Large intestine (tissue), 3 donors: ENCODE measurements around the gene CTDP1. TPM values are rescaled to one million over a fixed set of nuclear protein-coding genes. Genes with fewer than 3 reads are reported as not detected.

Source experiments
- DNase-seq, 2 donors: peaks; one replicate each; pipeline versions ENCODE4 v3.0.0 to v3.0.0-alpha.2; 2013
- H3K27ac ChIP-seq: one replicate; pipeline ENCODE4 v1.5.1; 2013; ENCODE audit warnings: low read length
- H3K27me3 ChIP-seq: 2 replicates; pipeline ENCODE4 v1.6.1; 2013; ENCODE audit warnings: low read length; ENCODE audit not compliant: control insufficient read depth, insufficient read depth
- H3K36me3 ChIP-seq: 2 replicates; pipeline ENCODE4 v1.6.1; 2013; ENCODE audit warnings: low read length; ENCODE audit not compliant: control insufficient read depth, insufficient read depth
- H3K4me1 ChIP-seq: one replicate; pipeline ENCODE4 v1.6.1; 2013; ENCODE audit warnings: low read length; ENCODE audit not compliant: control insufficient read depth, insufficient read depth
- H3K4me3 ChIP-seq: one replicate; pipeline ENCODE4 v1.5.1; 2013; ENCODE audit warnings: low read length
- H3K9me3 ChIP-seq: one replicate; pipeline ENCODE4 v1.6.1; 2013; ENCODE audit warnings: mild to moderate bottlenecking, low read depth, low read length, moderate library complexity; ENCODE audit not compliant: control insufficient read depth
- WGBS: methylation state at CpG from one replicate; pipeline ENCODE4 v1.1.5; 2013; ENCODE audit warnings: low lambda C conversion rate; ENCODE audit not compliant: insufficient coverage; 5-methylcytosine and 5-hydroxymethylcytosine counted together
- polyA plus RNA-seq: library from polyadenylated mRNA; unstranded; fragments of 120-200 nt; gene quantifications from one replicate; pipeline ENCODE4 v1.2.1, GENCODE V29; 2013

The CTDP1 gene
- polyA plus RNA-seq, 1 donor = 12.9 TPM

DNA sequence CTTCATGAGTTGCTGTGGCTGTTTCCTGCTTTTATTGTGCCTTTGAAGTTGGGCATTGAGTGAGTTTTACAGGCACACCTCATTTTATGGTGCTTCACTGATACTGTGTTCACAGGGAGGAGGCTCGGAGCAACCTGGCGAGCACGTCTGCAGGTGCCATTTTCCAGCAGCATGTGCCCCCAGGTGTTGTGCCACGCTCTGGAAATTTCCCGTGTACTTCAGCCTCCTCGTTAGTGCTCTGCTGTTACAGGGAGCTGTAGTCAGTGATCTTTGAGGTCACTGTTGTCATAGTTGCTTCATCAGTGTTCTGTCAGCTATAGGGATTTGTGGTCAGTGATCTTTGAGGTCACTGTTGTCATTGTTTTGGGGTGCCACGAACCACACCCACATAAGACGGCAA, 20.1 kb downstream of the CTDP1 start:
- H3K36me3 ChIP-seq = peaks cover 69% of the 10 kb centered on the region
- H3K27me3 ChIP-seq = no peaks in the 10 kb centered on the region
- H3K4me1 ChIP-seq = no peaks in the 10 kb centered on the region
- H3K4me3 ChIP-seq = no peak overlapping the region
- peak in 1 of 2 donors; percentile 25 for DNase-seq
- peaks cover 5% of the 10 kb centered on the region for H3K9me3 ChIP-seq
- no peak overlapping the region for H3K27ac ChIP-seq
- no CpG with 5 or more reads among the region's 8 CpGs for WGBS

DNA sequence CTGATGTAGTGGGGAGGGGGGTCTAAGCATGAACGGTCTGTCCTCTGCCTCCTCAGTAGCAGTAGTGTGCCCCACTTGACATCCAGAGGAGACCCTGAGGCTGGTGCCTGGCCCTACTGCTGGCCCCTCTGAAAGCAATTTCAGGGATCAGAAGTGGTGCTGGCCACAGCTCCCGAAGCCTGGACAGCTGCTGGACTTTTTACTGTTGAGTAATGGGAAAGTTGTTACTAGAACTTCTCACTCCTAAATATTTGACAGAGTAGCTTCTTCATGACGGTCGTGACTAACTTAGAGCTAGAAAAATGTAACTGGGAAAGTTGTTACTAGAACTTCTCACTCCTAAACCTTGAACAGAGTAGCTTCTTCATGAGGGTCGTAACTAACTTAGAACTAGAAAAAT, 23.3 kb downstream of the CTDP1 start:
- peaks cover 8% of the 10 kb centered on the region for H3K9me3 ChIP-seq
- no peaks in the 10 kb centered on the region for H3K27me3 ChIP-seq
- peaks cover 70% of the 10 kb centered on the region for H3K36me3 ChIP-seq
- H3K4me1 ChIP-seq = no peaks in the 10 kb centered on the region
- no peak overlapping the region for H3K4me3 ChIP-seq
- no peak for DNase-seq
- H3K27ac ChIP-seq = no peak overlapping the region
- WGBS = 100% methylated on average over 1 of the region's 5 CpGs

DNA sequence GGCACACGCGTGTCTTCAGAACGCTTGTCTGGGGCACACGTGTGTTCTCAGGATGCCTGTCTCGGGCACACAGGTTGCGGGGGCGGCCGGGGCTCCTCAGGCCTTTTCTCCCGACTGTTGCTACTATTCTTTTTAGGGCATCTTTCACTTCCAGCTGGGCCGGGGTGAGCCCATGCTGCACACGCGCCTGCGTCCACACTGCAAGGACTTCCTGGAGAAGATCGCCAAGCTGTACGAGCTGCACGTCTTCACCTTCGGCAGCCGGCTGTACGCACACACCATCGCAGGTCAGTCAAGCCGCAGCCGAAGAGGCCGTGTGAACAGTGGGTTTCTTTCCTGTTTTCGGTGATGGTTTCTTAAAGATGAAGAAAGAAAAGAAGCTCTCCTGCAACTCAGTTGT, 25.0 kb downstream of the CTDP1 start:
- peaks cover 8% of the 10 kb centered on the region for H3K9me3 ChIP-seq
- H3K36me3 ChIP-seq = peaks cover 67% of the 10 kb centered on the region
- no peaks in the 10 kb centered on the region for H3K4me1 ChIP-seq
- no peak overlapping the region for H3K27ac ChIP-seq
- DNase-seq = no peak
- WGBS = no CpG with 5 or more reads among the region's 24 CpGs
- H3K4me3 ChIP-seq = no peak overlapping the region
- no peaks in the 10 kb centered on the region for H3K27me3 ChIP-seq

DNA sequence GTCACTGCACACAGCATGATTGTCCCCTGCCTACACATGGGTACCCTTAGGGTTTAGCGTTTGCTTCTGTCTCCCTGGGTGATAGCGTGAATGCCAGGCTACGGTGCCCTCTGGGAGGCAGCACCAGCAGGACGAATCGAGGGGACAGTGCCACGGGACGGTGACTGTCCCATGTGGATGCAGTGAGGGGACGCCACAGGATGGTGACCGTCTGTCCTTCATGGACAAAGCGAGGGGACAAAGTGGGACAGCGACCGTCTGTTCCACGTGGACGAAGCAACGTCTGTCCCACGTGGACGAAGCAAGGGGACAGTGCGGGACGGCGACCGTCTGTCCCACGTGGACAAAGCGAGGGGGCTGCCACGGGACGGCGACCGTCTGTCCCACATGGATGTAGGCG, 25.7 kb downstream of the CTDP1 start:
- no CpG with 5 or more reads among the region's 28 CpGs for WGBS

DNA sequence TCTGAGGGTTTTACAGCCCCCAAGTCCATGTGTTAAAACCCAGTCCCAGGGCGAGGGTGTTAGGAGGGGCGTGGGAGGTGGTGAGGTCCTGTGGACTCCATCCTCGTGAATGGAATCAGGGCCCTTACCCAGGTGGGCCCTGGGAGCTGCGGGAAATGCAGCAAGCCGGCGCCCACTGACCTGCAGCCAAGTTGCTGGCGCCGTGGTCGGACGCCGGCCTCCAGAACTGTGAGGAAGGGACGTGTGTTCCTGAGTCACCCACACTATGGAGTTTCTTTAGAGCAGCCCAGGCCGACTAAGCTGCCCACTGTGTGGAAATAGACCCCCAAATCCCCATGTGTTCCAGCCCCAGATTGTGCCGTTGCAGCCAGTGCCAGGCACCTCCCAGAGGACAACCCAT, 26.4 kb downstream of the CTDP1 start:
- Histone ChIP-seq H3K4me1 (no peaks in the 10 kb centered on the region), H3K27ac (no peak overlapping the region), H3K4me3 (no peak overlapping the region), H3K36me3 (peaks cover 58% of the 10 kb centered on the region), H3K9me3 (peaks cover 8% of the 10 kb centered on the region), H3K27me3 (no peaks in the 10 kb centered on the region)
- WGBS = no CpG with 5 or more reads among the region's 14 CpGs
- DNase-seq = no peak

More for the DNA sequence above, 25.7 kb downstream of the CTDP1 start:
- no peak overlapping the region for H3K27ac ChIP-seq
- H3K4me1 ChIP-seq = no peaks in the 10 kb centered on the region
- H3K36me3 ChIP-seq = peaks cover 61% of the 10 kb centered on the region
- no peak overlapping the region for H3K4me3 ChIP-seq
- DNase-seq = no peak
- peaks cover 8% of the 10 kb centered on the region for H3K9me3 ChIP-seq
- no peaks in the 10 kb centered on the region for H3K27me3 ChIP-seq

DNA sequence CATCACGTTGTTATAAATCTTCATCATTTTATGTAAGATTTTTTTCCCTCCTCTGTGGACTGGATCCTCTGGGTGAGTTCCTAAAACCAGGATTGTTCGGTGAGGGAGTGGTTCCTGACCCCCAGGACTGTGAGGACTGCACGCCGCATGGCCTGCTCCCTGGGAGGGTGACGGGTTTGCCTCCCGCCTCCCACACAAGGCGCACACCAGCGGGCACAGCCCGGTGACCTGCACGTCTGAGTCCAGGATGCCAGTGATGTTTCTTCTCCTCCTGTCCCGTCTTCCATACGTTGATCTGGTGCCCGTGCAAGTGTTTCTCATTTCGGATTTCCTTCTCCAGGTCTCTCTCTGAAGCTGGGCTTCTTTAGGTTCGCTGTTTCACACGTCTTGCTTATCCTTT, 27.1 kb downstream of the CTDP1 start:
- Histone ChIP-seq H3K36me3 (peaks cover 58% of the 10 kb centered on the region), H3K27me3 (no peaks in the 10 kb centered on the region), H3K27ac (no peak overlapping the region), H3K4me3 (no peak overlapping the region), H3K4me1 (no peaks in the 10 kb centered on the region), H3K9me3 (peaks cover 8% of the 10 kb centered on the region)
- no peak for DNase-seq
- 100% methylated on average over 2 of the region's 16 CpGs for WGBS

DNA sequence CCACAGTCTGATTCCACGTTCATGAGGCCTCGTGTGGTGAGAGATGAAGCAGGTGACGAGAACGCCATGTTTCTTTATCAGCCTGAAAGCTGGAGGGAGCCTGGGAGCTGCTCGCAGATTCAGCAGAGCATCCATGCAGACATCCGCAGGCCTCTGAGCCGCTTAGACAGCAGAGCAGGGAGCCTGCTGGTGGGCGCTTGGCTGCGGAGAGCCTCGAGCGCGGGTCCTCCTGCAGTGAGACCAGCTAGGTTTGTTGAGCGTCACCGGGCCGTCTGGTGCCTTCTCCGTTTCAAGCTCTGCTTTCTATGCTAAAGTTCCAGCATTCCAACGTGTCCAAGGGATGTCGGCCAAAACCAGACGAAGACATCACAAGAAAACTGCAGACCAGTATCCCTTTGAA, 27.6 kb downstream of the CTDP1 start:
- DNase-seq = no peak
- Histone ChIP-seq H3K27me3 (no peaks in the 10 kb centered on the region), H3K4me1 (no peaks in the 10 kb centered on the region), H3K27ac (no peak overlapping the region), H3K4me3 (no peak overlapping the region), H3K9me3 (peaks cover 8% of the 10 kb centered on the region), H3K36me3 (peaks cover 61% of the 10 kb centered on the region)
- no CpG with 5 or more reads among the region's 19 CpGs for WGBS

DNA sequence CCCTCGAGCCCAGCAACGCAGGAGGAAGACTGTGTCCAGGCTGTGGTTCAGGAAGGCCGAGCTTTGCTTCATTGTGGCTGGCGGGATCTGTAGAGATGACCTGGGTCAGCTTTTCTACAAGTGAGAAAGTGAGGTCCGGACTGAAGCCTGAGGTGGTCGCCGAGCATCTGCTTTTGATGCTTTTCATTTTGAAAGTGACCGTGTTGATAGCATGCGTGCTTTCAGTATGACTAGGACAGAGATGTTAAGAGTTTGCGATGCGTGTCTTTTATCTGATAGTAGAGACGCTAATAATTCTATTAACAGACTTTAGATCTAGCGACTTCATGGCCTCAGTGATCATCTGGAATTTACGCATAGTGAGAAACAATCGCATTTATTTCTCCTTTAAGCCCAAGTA, 28.1 kb downstream of the CTDP1 start:
- peaks cover 64% of the 10 kb centered on the region for H3K36me3 ChIP-seq
- no peaks in the 10 kb centered on the region for H3K27me3 ChIP-seq
- no peak overlapping the region for H3K4me3 ChIP-seq
- H3K27ac ChIP-seq = no peak overlapping the region
- WGBS = 100% methylated on average over 2 of the region's 15 CpGs
- no peaks in the 10 kb centered on the region for H3K4me1 ChIP-seq
- peaks cover 8% of the 10 kb centered on the region for H3K9me3 ChIP-seq
- DNase-seq = no peak

DNA sequence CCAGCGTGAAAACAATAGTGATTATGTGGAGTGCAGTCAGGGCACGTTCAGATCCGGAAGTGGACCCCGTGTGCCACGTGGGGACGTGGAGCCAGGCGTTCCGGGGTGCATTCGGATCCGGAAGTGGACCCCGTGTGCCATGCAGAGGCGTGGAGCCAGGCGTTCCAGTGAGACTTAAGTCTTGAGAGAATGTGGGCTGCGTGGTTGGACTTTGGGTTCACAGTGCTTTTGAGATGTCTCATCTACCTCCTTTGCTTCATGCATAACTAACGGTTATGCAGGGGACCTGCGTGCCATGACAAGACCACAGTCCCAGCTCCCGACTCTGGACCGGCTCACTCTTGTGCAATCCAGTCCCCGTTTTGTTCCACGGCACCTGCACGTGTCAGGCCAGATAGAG, 28.8 kb downstream of the CTDP1 start:
- peaks cover 62% of the 10 kb centered on the region for H3K36me3 ChIP-seq

DNA sequence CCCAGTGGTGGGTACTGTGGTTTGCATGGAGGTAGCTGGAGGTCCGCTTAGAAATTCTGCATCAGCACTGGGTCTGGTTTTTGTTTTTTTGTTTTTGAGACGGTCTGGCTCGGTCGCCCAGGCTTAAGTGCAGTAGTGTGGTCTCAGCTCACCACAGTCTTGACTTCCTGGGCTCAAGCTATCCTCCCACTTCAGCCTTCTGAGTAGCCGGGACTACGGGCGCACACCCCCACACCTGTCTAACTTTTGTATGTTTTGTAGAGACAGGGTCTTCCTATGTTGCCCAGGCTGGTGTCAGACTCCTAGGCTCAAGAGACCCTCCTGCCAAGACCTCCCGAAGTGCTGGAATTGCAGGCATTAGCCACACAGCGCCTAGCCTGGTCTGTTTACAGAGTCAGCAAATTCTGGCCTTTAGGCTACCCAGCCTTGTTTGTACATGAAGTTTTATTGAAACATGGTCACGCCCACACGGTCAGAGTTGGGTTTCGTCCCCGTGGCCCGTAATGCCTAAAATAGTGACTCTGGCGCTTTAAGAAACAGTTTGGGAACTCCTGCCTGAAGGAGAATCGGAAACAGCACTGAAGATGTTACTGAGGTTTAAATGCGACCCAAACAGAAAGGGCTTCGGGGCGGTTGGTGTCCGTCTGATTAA, 32.7 kb downstream of the CTDP1 start:
- no peak overlapping the region for H3K4me3 ChIP-seq
- no peak overlapping the region for H3K27ac ChIP-seq
- no peak for DNase-seq
- H3K27me3 ChIP-seq = no peaks in the 10 kb centered on the region
- peaks cover 57% of the 10 kb centered on the region for H3K36me3 ChIP-seq
- 70% methylated on average over 7 of the region's 20 CpGs for WGBS
- no peaks in the 10 kb centered on the region for H3K4me1 ChIP-seq
- H3K9me3 ChIP-seq = peaks cover 10% of the 10 kb centered on the region

More for the DNA sequence above, 28.8 kb downstream of the CTDP1 start:
- H3K27ac ChIP-seq = no peak overlapping the region
- no peaks in the 10 kb centered on the region for H3K4me1 ChIP-seq
- no peak for DNase-seq
- H3K9me3 ChIP-seq = peaks cover 8% of the 10 kb centered on the region
- H3K4me3 ChIP-seq = no peak overlapping the region
- no peaks in the 10 kb centered on the region for H3K27me3 ChIP-seq
- no CpG with 5 or more reads among the region's 21 CpGs for WGBS

DNA sequence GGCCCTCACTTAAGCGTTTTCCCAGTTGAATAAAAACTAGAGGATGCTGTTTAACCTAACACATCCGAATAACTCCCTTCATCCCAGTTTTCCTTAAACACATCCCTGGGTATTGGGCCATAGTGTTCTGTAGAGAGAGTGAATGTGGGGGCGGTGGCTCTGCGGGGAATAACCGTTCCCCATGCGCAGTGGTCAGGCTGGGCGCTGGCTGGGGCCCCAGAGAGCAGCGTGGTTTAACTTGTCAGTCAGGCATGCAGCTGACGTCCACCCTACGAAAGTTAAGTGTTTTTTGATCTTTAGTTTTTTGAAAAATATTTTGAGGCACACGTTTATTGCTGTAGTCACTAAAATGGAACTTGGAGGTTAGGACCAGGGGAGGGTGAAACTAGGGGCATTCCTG, 33.7 kb downstream of the CTDP1 start:
- no peak overlapping the region for H3K27ac ChIP-seq
- H3K4me3 ChIP-seq = no peak overlapping the region
- no peaks in the 10 kb centered on the region for H3K27me3 ChIP-seq
- no peaks in the 10 kb centered on the region for H3K4me1 ChIP-seq
- no peak for DNase-seq
- 100% methylated on average over 2 of the region's 11 CpGs for WGBS
- H3K36me3 ChIP-seq = peaks cover 57% of the 10 kb centered on the region
- H3K9me3 ChIP-seq = peaks cover 10% of the 10 kb centered on the region
